ENCODE data around the gene OSBPL3.
A peak's percentile ranks its signal among the peaks of the same experiment; 100 is the strongest.

GRCh38 chr7:24881623-24882022, 98.4 kb downstream of the OSBPL3 start:
- TF ChIP-seq CTCF (IDR thresholded peaks at IDR 0.05 in 2 of 3, conservative IDR thresholded peaks at IDR 0.05 in 1 of 3; ENCODE audit: borderline replicate concordance in 1 of 3, insufficient read depth in 1 of 3, low read depth in 2 of 3, low read length in 2 of 3): peak; percentile 56 to 74 (median 67)
- TF ChIP-seq POLR2A (IDR thresholded peaks at IDR 0.05; ENCODE audit: borderline replicate concordance, extremely low read depth, insufficient read depth, insufficient read length): no peak
- no peak for TF ChIP-seq CEBPB (IDR thresholded peaks at IDR 0.05; ENCODE audit: low read depth)
- TF ChIP-seq EGR1 (IDR thresholded peaks at IDR 0.05; ENCODE audit: low read depth): no peak
- no peak for TF ChIP-seq ZNF274 (IDR thresholded peaks at IDR 0.05; ENCODE audit: low read depth, low read length)
- no peak for TF ChIP-seq POLR2AphosphoS5 (IDR thresholded peaks at IDR 0.05; ENCODE audit: low read depth, low read length)

All from HCT116 (cell line).